Measurements from ENCODE around the gene IL12B. TPM values are rescaled to one million over a fixed set of nuclear protein-coding genes. Genes with fewer than 3 reads are reported as not detected.
"Not testable (repeated sequence)": the region's sequence is repeated elsewhere in the genome, so short reads cannot be mapped to it uniquely, and the experiment has no call there.

IL12B gene
- total RNA-seq, 2 experiments from 2014 or later = not detected

DNA sequence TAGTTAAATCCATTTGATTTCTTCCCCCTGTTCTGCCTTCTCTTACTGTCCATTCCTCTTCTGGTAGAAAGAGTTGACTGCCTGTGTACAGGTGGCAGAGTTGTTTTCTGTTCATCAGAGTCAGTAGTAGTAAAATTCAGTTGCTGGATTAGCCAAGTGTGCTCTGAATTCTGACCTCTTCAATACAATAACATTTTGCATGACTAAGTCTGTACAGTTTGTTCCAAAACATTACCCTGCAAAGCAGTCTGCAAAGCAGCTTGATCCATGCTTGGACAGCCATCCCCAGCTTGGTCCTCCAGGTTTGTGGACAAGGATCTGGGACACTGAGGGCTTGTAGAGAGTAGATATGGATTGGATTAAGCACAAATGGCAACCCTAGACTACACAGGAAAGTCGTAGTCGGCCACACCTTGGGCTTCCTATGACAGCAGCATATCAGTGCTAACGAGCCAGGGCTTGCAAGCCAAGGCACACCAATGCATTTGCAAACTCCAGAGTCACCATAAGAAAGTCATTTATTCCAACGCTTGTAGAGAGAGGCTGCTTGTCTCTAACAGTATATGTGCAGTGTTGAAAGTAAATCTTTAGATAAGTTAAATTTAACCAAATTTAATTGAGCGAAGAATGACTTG lies 25.2 kb downstream of the IL12B start:
- Histone ChIP-seq H3K4me3 (ENCODE audit: low read length) (no peak overlapping the region), H3K36me3 (ENCODE audit: insufficient read depth, low read length) (no peaks in the 10 kb centered on the region), H3K9me3 (ENCODE audit: control insufficient read depth in 1 of 2, insufficient read depth in 1 of 2, low read length in 2 of 2) (peaks cover 14 to 15% of the 10 kb centered on the region in 2 experiments), H3K4me1 (ENCODE audit: insufficient read depth, low read length) (peaks cover under 1% of the 10 kb centered on the region), H3K27ac (ENCODE audit: low read depth in 1 of 2, low read length in 2 of 2) (no peak overlapping the region), H3K27me3 (ENCODE audit: control insufficient read depth in 1 of 2, insufficient read depth in 2 of 2, low read length in 2 of 2) (peaks cover 5 to 8% of the 10 kb centered on the region in 2 experiments)
- Mint-ChIP-seq H3K27ac (no peak overlapping the region), H3K36me3 (ENCODE audit: low read depth) (no peaks in the 10 kb centered on the region), H3K4me1 (ENCODE audit: low read depth) (no peaks in the 10 kb centered on the region), H3K9me3 (peaks cover 15% of the 10 kb centered on the region), H3K4me3 (no peak overlapping the region), H3K27me3 (peaks cover 18% of the 10 kb centered on the region)
- TF ChIP-seq, protein P1, sequence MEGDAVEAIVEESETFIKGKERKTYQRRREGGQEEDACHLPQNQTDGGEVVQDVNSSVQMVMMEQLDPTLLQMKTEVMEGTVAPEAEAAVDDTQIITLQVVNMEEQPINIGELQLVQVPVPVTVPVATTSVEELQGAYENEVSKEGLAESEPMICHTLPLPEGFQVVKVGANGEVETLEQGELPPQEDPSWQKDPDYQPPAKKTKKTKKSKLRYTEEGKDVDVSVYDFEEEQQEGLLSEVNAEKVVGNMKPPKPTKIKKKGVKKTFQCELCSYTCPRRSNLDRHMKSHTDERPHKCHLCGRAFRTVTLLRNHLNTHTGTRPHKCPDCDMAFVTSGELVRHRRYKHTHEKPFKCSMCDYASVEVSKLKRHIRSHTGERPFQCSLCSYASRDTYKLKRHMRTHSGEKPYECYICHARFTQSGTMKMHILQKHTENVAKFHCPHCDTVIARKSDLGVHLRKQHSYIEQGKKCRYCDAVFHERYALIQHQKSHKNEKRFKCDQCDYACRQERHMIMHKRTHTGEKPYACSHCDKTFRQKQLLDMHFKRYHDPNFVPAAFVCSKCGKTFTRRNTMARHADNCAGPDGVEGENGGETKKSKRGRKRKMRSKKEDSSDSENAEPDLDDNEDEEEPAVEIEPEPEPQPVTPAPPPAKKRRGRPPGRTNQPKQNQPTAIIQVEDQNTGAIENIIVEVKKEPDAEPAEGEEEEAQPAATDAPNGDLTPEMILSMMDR (IDR thresholded peaks at IDR 0.05) = no peak
- CTCF ChIA-PET = no interaction called here
- DNase-seq (no peak), ATAC-seq (ENCODE audit: poor library complexity) (no peak)
- intact Hi-C loops (cut with DNase I, micrococcal nuclease) = no loop called here
- POLR2A ChIA-PET = no interaction called here

DNA sequence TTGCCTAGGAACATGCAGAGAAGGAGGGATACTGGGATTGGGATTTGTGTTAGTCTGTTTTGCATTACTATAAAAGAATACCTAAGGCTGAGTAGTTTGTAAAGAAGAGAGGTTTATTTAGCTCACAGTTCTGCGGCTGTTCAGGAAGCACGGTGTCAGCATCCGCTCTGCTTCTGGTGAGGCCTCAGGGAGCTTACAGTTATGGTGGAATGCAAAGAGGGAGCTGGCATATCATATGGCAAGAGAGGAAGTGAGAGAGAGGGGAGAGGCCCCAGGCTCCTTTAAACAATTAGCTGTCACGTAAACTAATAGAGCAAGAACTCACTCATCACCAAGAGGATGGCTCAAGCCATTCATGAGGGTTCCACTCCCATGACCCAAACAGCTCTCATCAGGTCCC lies 27.0 kb downstream of the IL12B start:
- Mint-ChIP-seq H3K4me1 (ENCODE audit: low read depth) (no peaks in the 10 kb centered on the region), H3K27ac (no peak overlapping the region), H3K36me3 (ENCODE audit: low read depth) (peaks cover 10% of the 10 kb centered on the region), H3K9me3 (peaks cover 22% of the 10 kb centered on the region), H3K27me3 (peaks cover 17% of the 10 kb centered on the region), H3K4me3 (no peak overlapping the region)
- CTCF ChIA-PET = no interaction called here
- H3K9me3 ChIP-seq (ENCODE audit: control insufficient read depth in 1 of 2, insufficient read depth in 1 of 2, low read length in 2 of 2) = peaks cover 20% of the 10 kb centered on the region in 2 experiments
- H3K27me3 ChIP-seq (ENCODE audit: control insufficient read depth in 1 of 2, insufficient read depth in 2 of 2, low read length in 2 of 2) = peaks cover 3 to 5% of the 10 kb centered on the region in 2 experiments
- ATAC-seq (ENCODE audit: poor library complexity) (no peak), DNase-seq (no peak)
- H3K4me1 ChIP-seq (ENCODE audit: insufficient read depth, low read length) = no peaks in the 10 kb centered on the region
- no peak overlapping the region for H3K4me3 ChIP-seq (ENCODE audit: low read length)
- TF ChIP-seq, protein P1 (IDR thresholded peaks at IDR 0.05) = no peak
- H3K27ac ChIP-seq (ENCODE audit: low read depth in 1 of 2, low read length in 2 of 2) = no peak overlapping the region
- POLR2A ChIA-PET = no interaction called here
- no peaks in the 10 kb centered on the region for H3K36me3 ChIP-seq (ENCODE audit: insufficient read depth, low read length)
- intact Hi-C loops (cut with DNase I, micrococcal nuclease) = no loop called here

DNA sequence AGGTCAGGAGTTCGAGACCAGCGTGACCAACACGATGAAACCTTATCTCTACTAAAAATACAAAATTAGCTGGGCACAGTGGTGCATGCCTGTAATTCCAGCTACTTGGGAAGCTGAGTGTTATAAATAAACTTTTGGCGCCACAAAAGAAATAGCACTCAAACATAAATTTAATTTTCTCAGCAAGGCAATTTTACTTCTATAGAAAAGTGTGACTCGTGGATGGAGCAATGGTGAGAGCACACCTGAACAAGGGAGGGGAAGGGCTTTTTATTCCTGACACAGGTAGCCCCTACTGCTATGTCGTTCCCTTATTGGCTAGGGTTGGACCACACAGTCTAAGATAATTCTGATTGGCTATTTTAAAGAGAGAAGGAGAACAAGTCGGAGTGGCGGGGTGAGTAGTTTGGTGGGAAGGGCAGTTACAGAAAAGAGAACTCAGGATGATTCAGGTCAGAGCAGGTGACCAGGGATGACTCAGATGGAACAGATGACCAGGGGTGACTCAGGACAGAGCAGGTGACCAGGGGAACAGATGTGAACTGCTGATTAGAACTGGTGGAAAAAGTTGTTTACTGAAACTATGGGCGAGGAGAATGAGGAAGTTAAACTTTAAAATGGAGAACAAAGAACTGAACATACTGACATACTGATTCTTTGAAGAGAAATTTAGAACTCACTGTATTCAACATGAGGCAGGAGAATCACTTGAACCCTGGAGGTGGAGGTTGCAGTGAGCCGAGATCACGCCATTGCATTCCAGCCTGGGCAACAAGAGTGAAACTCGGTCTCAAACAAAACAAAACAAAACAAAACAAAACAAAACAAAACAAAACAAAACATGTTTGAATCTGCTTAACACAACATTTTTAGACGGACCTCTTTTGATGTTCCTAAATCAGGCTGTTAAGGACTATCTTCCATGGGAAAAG lies 28.1 kb downstream of the IL12B start:
- H3K27ac ChIP-seq (ENCODE audit: low read depth in 1 of 2, low read length in 2 of 2); ATAC-seq (ENCODE audit: poor library complexity); H3K36me3 ChIP-seq (ENCODE audit: insufficient read depth, low read length); CTCF ChIA-PET; H3K4me3 Mint-ChIP-seq; H3K4me1 Mint-ChIP-seq (ENCODE audit: low read depth); H3K4me1 ChIP-seq (ENCODE audit: insufficient read depth, low read length); intact Hi-C loops (cut with DNase I, micrococcal nuclease); H3K27ac Mint-ChIP-seq; H3K4me3 ChIP-seq (ENCODE audit: low read length); H3K27me3 ChIP-seq (ENCODE audit: control insufficient read depth in 1 of 2, insufficient read depth in 2 of 2, low read length in 2 of 2): not testable (repeated sequence)
- Mint-ChIP-seq H3K36me3 (ENCODE audit: low read depth) (peaks cover 10% of the 10 kb centered on the region), H3K9me3 (peaks cover 22% of the 10 kb centered on the region), H3K27me3 (peaks cover 15% of the 10 kb centered on the region)
- POLR2A ChIA-PET = interaction anchor here (0.7 kb wide), 1 partner anchor 57 kb away, joined by 3 read pairs; no protein-coding TSS in a partner anchor
- H3K9me3 ChIP-seq (ENCODE audit: control insufficient read depth in 1 of 2, insufficient read depth in 1 of 2, low read length in 2 of 2) = peaks cover 26 to 29% of the 10 kb centered on the region in 2 experiments
- DNase-seq = peak in 2 of 14 experiments; percentile 12 to 26
